ENCODE data around the gene SLC35A5. TPM values are rescaled to one million over a fixed set of nuclear protein-coding genes. Genes with fewer than 3 reads are reported as not detected.
A peak's percentile ranks its signal among the peaks of the same experiment; 100 is the strongest.

Gene SLC35A5
- total RNA-seq, 1 donor from 2014 or later = 37.4 TPM

- Histone ChIP-seq H3K9me3 (no peaks in the 10 kb centered on the region), H3K4me1 (no peaks in the 10 kb centered on the region), H3K36me3 (peaks cover 76% of the 10 kb centered on the region), H3K27me3 (ENCODE audit: low read depth) (no peaks in the 10 kb centered on the region), H3K4me3 (no peak overlapping the region), H3K27ac (no peak overlapping the region)
- ATAC-seq = no peak
- intact Hi-C loops (cut with DNase I) = loop anchor here (10.0 kb wide), 1 partner anchor 206 kb away; no protein-coding TSS in a partner anchor
- DNase-seq = no peak
- no peak for TF ChIP-seq CTCF (IDR thresholded peaks at IDR 0.05)
Measured at GRCh38 chr3:112530573-112530972, 31.3 kb upstream of the SLC35A5 start.

- no peaks in the 10 kb centered on the region for H3K4me1 ChIP-seq
- H3K27me3 ChIP-seq (ENCODE audit: low read depth) = no peaks in the 10 kb centered on the region
- TF ChIP-seq CTCF (IDR thresholded peaks at IDR 0.05) = peak; percentile 50
- DNase-seq (no peak), ATAC-seq (no peak)
- no peak overlapping the region for H3K27ac ChIP-seq
- H3K4me3 ChIP-seq = no peak overlapping the region
- peaks cover 82% of the 10 kb centered on the region for H3K36me3 ChIP-seq
- H3K9me3 ChIP-seq = no peaks in the 10 kb centered on the region
- intact Hi-C loops (cut with DNase I) = loop anchor here (10.0 kb wide), 1 partner anchor 207 kb away; no protein-coding TSS in a partner anchor
Measured at GRCh38 chr3:112531358-112531781, 30.5 kb upstream of the SLC35A5 start.

- H3K27ac ChIP-seq = no peak overlapping the region
- H3K4me3 ChIP-seq = no peak overlapping the region
- no peaks in the 10 kb centered on the region for H3K4me1 ChIP-seq
- intact Hi-C loops (cut with DNase I) = loop anchor here (10.0 kb wide), 1 partner anchor 215 kb away; no protein-coding TSS in a partner anchor
- H3K27me3 ChIP-seq (ENCODE audit: low read depth) = no peaks in the 10 kb centered on the region
- peaks cover 83% of the 10 kb centered on the region for H3K36me3 ChIP-seq
- no peak for TF ChIP-seq CTCF (IDR thresholded peaks at IDR 0.05)
- ATAC-seq (no peak), DNase-seq (no peak)
- no peaks in the 10 kb centered on the region for H3K9me3 ChIP-seq
Measured at GRCh38 chr3:112539825-112540650, 21.8 kb upstream of the SLC35A5 start.

GRCh38 chr3:112546216-112546759, 15.6 kb upstream of the SLC35A5 start:
- Histone ChIP-seq H3K27me3 (ENCODE audit: low read depth) (no peaks in the 10 kb centered on the region), H3K4me1 (no peaks in the 10 kb centered on the region), H3K4me3 (no peak overlapping the region), H3K9me3 (no peaks in the 10 kb centered on the region), H3K27ac (no peak overlapping the region), H3K36me3 (peaks cover 71% of the 10 kb centered on the region)
- intact Hi-C loops (cut with DNase I) = no loop called here
- DNase-seq (no peak), ATAC-seq (no peak)
- TF ChIP-seq CTCF (IDR thresholded peaks at IDR 0.05) = no peak

GRCh38 chr3:112550859-112551258, 11.0 kb upstream of the SLC35A5 start:
- Histone ChIP-seq H3K27ac (no peak overlapping the region), H3K4me1 (peaks cover 18% of the 10 kb centered on the region), H3K27me3 (ENCODE audit: low read depth) (no peaks in the 10 kb centered on the region), H3K4me3 (no peak overlapping the region), H3K9me3 (no peaks in the 10 kb centered on the region), H3K36me3 (peaks cover 41% of the 10 kb centered on the region)
- intact Hi-C loops (cut with DNase I) = no loop called here
- TF ChIP-seq CTCF (IDR thresholded peaks at IDR 0.05) = no peak
- no peak for DNase-seq
- no peak for ATAC-seq
